Activated naive CD4-positive, alpha-beta T cell treated with anti-CD3 and anti-CD28 coated beads, Interleukin-2, amount 50 U/mL, for 24 hours (primary cell): ENCODE results near the gene C1QTNF12.

Experiments used
- H3K27ac Mint-ChIP-seq: one replicate; pipeline ENCODE4 v1.8.0; 2021; ENCODE audit warnings: mild to moderate bottlenecking, mixed read lengths
- H3K27me3 Mint-ChIP-seq: one replicate; pipeline ENCODE4 v1.8.0; 2021; ENCODE audit warnings: mixed read lengths
- H3K36me3 Mint-ChIP-seq: one replicate; pipeline ENCODE4 v1.8.0; 2021; ENCODE audit warnings: mixed read lengths
- H3K4me1 Mint-ChIP-seq: one replicate; pipeline ENCODE4 v1.8.0; 2021; ENCODE audit warnings: mixed read lengths
- H3K4me3 Mint-ChIP-seq: one replicate; pipeline ENCODE4 v1.8.0; 2021; ENCODE audit warnings: mild to moderate bottlenecking, mixed read lengths
- H3K9me3 Mint-ChIP-seq: one replicate; pipeline ENCODE4 v1.8.0; 2021; ENCODE audit warnings: mixed read lengths

C1QTNF12 gene

GRCh38 chr1:1240348-1240732 is 6.2 kb downstream of the C1QTNF12 start:
- Mint-ChIP-seq H3K4me3 (no peak overlapping the region), H3K27ac (no peak overlapping the region), H3K27me3 (no peaks in the 10 kb centered on the region), H3K9me3 (no peaks in the 10 kb centered on the region), H3K4me1 (no peaks in the 10 kb centered on the region), H3K36me3 (no peaks in the 10 kb centered on the region)

DNA sequence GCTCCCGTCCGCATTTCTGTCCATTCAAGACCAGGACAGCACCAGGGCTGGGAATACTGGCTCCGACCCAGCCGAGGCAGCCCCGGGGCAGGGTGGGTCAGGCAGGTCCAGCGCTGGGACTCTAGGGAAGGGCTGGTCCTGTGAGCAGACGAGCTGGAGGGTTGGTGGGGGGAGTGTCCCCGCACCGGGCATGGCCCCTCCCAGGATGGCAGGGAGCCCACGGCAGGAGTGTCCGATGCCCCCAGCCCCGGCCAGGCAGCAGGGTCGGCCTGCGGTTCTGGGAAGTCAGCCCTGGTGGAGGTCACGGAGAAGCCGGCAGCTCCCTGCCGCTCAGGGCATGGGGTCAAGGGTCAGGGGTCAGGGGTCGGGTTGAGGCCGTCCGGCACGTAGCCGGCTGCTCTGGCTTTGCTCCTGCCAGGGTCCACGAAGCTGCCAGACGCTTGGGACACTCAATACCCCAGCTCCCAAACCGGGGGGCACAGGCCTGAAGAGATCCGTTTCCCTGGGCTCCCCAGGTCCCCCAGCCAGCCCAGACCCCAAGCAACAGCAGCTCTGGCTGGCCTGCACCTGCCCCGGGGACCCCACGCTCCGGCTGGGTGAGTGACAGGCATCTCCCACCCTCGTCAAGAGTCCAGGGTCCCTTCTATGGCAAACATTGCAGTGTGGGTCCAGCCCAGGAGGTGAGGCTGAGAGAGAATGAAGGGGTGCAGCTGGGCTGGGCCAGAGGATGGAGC is 6.7 kb downstream of the C1QTNF12 start:
- no peak overlapping the region for H3K4me3 Mint-ChIP-seq
- H3K4me1 Mint-ChIP-seq = peaks cover under 1% of the 10 kb centered on the region
- no peaks in the 10 kb centered on the region for H3K27me3 Mint-ChIP-seq
- H3K36me3 Mint-ChIP-seq = no peaks in the 10 kb centered on the region
- no peak overlapping the region for H3K27ac Mint-ChIP-seq
- H3K9me3 Mint-ChIP-seq = no peaks in the 10 kb centered on the region

- Mint-ChIP-seq H3K27ac (no peak overlapping the region), H3K9me3 (no peaks in the 10 kb centered on the region), H3K4me1 (peaks cover 6% of the 10 kb centered on the region), H3K36me3 (no peaks in the 10 kb centered on the region), H3K27me3 (no peaks in the 10 kb centered on the region), H3K4me3 (no peak overlapping the region)
These were observed 7.3 kb downstream of the C1QTNF12 start for GRCh38 chr1:1239227-1239613.

- Mint-ChIP-seq H3K27ac (no peak overlapping the region), H3K9me3 (no peaks in the 10 kb centered on the region), H3K36me3 (peaks cover 2% of the 10 kb centered on the region), H3K4me3 (no peak overlapping the region), H3K4me1 (peaks cover 10% of the 10 kb centered on the region), H3K27me3 (no peaks in the 10 kb centered on the region)
These were observed 7.8 kb downstream of the C1QTNF12 start for GRCh38 chr1:1238702-1239178.

DNA sequence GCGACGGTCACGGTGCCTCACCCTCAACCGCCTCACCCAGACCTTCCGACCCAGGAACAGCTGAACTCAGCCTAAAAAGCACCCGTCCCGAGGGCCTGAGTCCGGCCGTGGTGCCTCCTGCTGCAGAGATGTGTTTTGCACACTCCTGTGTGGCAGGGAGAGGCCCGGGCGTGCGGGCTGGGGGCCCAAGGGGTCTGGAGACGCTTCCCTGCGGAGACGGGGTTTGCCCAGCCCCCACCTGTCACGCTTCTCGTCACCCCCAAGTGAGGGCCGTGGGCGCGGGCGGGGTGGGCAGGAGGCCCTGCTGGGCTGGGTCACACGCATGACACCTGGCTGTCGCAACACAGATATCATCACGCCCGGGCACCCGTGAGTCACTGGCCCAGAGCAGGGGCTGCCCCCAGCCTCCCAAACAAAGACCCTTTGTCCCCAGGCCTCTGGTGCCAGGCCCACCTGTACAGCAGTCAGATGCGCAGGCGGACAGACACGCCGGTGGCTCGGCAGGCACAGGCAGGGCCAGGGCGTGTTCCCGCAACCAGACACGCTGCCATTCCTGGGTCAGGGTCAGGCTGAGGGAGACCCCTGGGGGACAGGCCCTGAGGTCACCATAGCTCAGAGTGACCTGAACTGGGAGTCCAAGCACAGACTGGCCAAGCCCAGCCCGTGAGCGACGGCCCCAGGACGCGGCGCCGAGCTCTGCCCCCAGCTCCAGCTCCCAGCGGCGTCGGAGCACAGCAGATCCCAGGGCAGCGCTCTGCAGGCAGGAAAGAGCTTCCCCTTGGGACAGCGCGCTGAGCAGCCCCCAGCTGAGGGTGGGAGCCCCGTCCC is 8.4 kb downstream of the C1QTNF12 start:
- H3K9me3 Mint-ChIP-seq = no peaks in the 10 kb centered on the region
- peaks cover 5% of the 10 kb centered on the region for H3K36me3 Mint-ChIP-seq
- H3K27ac Mint-ChIP-seq = no peak overlapping the region
- peaks cover 16% of the 10 kb centered on the region for H3K4me1 Mint-ChIP-seq
- no peak overlapping the region for H3K4me3 Mint-ChIP-seq
- H3K27me3 Mint-ChIP-seq = no peaks in the 10 kb centered on the region

DNA sequence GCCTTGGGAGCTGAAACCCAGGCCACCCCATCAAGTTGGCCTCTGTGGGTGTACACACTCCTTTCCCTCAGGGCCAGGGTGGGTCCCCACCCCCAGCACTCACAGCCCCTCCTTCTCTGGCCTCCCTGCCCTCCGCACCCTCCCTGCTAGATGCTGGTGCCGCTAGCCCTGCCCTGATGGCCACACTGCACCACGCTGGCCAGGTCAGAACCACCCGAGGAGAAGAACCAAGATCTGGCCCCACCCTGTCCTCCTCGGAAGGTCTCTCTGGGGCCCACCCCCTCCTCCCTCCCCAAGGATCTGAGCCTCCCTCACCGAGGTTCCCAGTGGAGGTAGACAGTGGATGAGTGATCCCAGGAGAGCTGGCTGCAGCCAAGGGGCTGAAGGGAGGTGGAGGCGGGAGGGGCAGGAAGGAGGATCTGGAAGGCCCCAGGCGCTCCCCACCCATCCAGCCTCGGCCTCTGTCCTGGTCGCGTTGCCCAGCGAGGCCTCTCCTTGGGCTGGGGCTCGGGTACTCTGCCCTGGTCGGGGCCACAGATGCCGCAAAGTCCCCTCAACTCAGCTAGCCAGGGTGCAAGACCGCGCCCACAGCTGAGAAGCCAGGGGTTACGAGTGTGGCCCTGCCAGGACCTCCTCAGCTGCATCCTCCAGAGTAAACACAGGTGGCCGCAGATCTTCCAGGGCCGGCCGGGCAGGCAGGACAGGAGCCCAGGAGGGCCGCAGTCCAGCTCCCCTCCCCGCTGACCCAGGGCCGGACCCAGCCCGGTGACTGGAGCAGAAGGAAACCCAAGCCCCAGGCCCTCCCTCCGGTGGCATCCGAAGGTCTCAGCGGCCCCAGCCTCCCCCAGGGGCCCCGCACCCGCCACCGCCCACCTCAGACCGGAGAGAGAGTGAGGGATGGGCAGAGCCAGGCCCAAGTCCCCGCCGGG is 9.3 kb downstream of the C1QTNF12 start:
- Mint-ChIP-seq H3K36me3 (peaks cover 5% of the 10 kb centered on the region), H3K9me3 (no peaks in the 10 kb centered on the region), H3K27ac (no peak overlapping the region), H3K4me1 (peaks cover 16% of the 10 kb centered on the region), H3K4me3 (no peak overlapping the region), H3K27me3 (no peaks in the 10 kb centered on the region)

- Mint-ChIP-seq H3K27ac (no peak overlapping the region), H3K27me3 (no peaks in the 10 kb centered on the region), H3K36me3 (peaks cover 5% of the 10 kb centered on the region), H3K4me3 (no peak overlapping the region), H3K4me1 (peaks cover 16% of the 10 kb centered on the region), H3K9me3 (no peaks in the 10 kb centered on the region)
These were observed 10.3 kb downstream of the C1QTNF12 start for GRCh38 chr1:1236176-1236763.

- Mint-ChIP-seq H3K27ac (peak overlapping the region; percentile 35), H3K4me1 (peaks cover 21% of the 10 kb centered on the region), H3K4me3 (peak overlapping the region; percentile 44), H3K27me3 (no peaks in the 10 kb centered on the region), H3K36me3 (peaks cover 7% of the 10 kb centered on the region), H3K9me3 (no peaks in the 10 kb centered on the region)
These were observed 11.3 kb downstream of the C1QTNF12 start for GRCh38 chr1:1235016-1235744.

- H3K9me3 Mint-ChIP-seq = no peaks in the 10 kb centered on the region
- H3K36me3 Mint-ChIP-seq = peaks cover 14% of the 10 kb centered on the region
- no peaks in the 10 kb centered on the region for H3K27me3 Mint-ChIP-seq
- peak overlapping the region; percentile 91 for H3K4me3 Mint-ChIP-seq
- peak overlapping the region; percentile 53 for H3K27ac Mint-ChIP-seq
- peaks cover 29% of the 10 kb centered on the region for H3K4me1 Mint-ChIP-seq
These were observed 12.2 kb downstream of the C1QTNF12 start for GRCh38 chr1:1234180-1234808.

DNA sequence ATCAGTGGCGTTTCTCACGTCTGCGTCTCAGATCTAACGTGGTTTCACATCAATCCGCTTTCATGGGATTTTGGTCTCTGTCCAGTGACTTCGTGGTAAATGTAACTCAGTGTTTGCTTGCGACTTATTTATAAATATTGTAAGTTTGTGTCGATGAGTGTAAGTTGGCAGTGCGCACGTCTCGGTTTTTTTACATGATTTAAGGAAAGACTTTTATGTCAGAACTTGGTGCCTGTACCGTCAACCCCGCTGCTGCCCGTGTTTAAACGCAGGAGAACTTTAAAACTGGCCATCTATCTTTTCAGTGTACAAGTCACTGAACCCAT is 13.0 kb downstream of the C1QTNF12 start:
- peak overlapping the region; percentile 94 for H3K27ac Mint-ChIP-seq

DNA sequence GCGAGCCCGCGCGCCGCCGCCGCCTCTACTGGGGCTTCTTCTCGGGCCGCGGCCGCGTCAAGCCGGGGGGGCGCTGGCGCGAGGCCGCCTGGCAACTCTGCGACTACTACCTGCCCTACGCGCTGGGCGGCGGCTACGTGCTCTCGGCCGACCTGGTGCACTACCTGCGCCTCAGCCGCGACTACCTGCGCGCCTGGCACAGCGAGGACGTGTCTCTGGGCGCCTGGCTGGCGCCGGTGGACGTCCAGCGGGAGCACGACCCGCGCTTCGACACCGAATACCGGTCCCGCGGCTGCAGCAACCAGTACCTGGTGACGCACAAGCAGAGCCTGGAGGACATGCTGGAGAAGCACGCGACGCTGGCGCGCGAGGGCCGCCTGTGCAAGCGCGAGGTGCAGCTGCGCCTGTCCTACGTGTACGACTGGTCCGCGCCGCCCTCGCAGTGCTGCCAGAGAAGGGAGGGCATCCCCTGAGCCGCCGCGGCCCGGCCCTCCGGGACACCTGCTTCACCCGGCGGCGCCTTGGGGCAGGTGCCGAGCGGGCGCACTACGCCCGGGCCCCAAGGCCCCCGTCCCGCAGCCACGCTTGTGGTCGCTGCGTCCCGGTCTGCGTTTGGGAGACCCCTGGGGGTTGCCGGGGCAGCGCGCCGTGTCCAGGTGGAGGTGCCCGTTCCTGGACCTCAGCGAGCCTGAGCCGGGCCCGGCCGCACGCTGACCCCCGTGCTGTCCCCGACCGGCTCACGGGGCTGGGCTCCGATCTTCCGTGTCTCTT is 13.5 kb downstream of the C1QTNF12 start:
- peaks cover 14% of the 10 kb centered on the region for H3K36me3 Mint-ChIP-seq
- peaks cover 30% of the 10 kb centered on the region for H3K4me1 Mint-ChIP-seq
- H3K4me3 Mint-ChIP-seq = peak overlapping the region; percentile 91

More for the DNA sequence above, 13.0 kb downstream of the C1QTNF12 start:
- Mint-ChIP-seq H3K9me3 (no peaks in the 10 kb centered on the region), H3K4me3 (peak overlapping the region; percentile 91), H3K36me3 (peaks cover 14% of the 10 kb centered on the region), H3K27me3 (no peaks in the 10 kb centered on the region), H3K4me1 (peaks cover 30% of the 10 kb centered on the region)

GRCh38 chr1:1232208-1232795 is 14.2 kb downstream of the C1QTNF12 start, which contains the start of gene B3GALT6:
Gene B3GALT6 (plus strand): TSS chr1:1232237. CDS start chr1:1232279, 42 bp downstream.
- Mint-ChIP-seq H3K36me3 (peaks cover 14% of the 10 kb centered on the region), H3K4me3 (peak within 1 kb of the TSS; percentile 93), H3K9me3 (no peaks in the 10 kb centered on the region), H3K27ac (peak within 1 kb of the TSS; percentile 91), H3K27me3 (no peaks in the 10 kb centered on the region), H3K4me1 (peaks cover 30% of the 10 kb centered on the region)

More for the DNA sequence above, 13.5 kb downstream of the C1QTNF12 start:
- no peaks in the 10 kb centered on the region for H3K9me3 Mint-ChIP-seq
- H3K27me3 Mint-ChIP-seq = no peaks in the 10 kb centered on the region
- peak overlapping the region; percentile 94 for H3K27ac Mint-ChIP-seq
